Common myeloid progenitor, CD34-positive (primary cell): ENCODE measurements around the gene AXIN1.

Experiments used
- CTCF ChIA-PET: fragments of 350-600 bp; sonication (Branson Sonifier 250); formaldehyde crosslinking; loops from one replicate; lab custom pipeline; 2021; ENCODE audit warnings: antibody characterized with exemption; lab: Charles Lee
- POLR2A ChIA-PET: fragments of 350-600 bp; sonication (Branson Sonifier 250); formaldehyde crosslinking; loops from one replicate; lab custom pipeline; 2021; ENCODE audit warnings: antibody characterized with exemption; lab: Charles Lee
- DNase-seq, 3 donors: peaks; one replicate each; pipeline versions ENCODE4 v3.0.0 to v3.0.0-alpha.2; 2013
- H3K27ac ChIP-seq, 2 experiments: 1 replicate in 1 of 2; 2 replicates in 1 of 2; pipeline ENCODE4 v1.7.0; 2013; ENCODE audit warnings: inconsistent platforms in 2 of 2, low read length in 2 of 2, mild to moderate bottlenecking in 2 of 2, low read depth in 1 of 2, moderate library complexity in 1 of 2; ENCODE audit not compliant: severe bottlenecking in 2 of 2, insufficient read depth in 1 of 2, poor library complexity in 1 of 2
- H3K27me3 ChIP-seq, 5 experiments: replicated peaks in 2 of 5; 1 replicate in 3 of 5; 2 replicates in 2 of 5; pipeline versions ENCODE4 v1.6.1 to v1.7.0; 2013; ENCODE audit warnings: low read length in 4 of 5, mild to moderate bottlenecking in 2 of 5, moderate library complexity in 2 of 5, inconsistent platforms in 1 of 5; ENCODE audit not compliant: insufficient read depth in 5 of 5, control insufficient read depth in 4 of 5
- H3K36me3 ChIP-seq, 4 experiments: 1 replicate in 2 of 4; 2 replicates in 2 of 4; pipeline versions ENCODE4 v1.6.1 to v1.7.0; 2013; ENCODE audit warnings: low read length in 3 of 4, control low read depth in 1 of 4, mild to moderate bottlenecking in 1 of 4; ENCODE audit not compliant: control insufficient read depth in 4 of 4, insufficient read depth in 4 of 4
- H3K4me1 ChIP-seq, 4 experiments: 1 replicate in 3 of 4; 2 replicates in 1 of 4; pipeline versions ENCODE4 v1.6.1 to v1.7.1; 2013; ENCODE audit warnings: low read length in 3 of 4, mild to moderate bottlenecking in 3 of 4, control low read depth in 1 of 4, inconsistent platforms in 1 of 4, moderate library complexity in 1 of 4; ENCODE audit not compliant: control insufficient read depth in 4 of 4, insufficient read depth in 4 of 4; ENCODE audit errors: control extremely low read depth in 1 of 4
- H3K4me3 ChIP-seq, 7 experiments: 1 replicate in 4 of 7; 2 replicates in 3 of 7; pipeline versions ENCODE4 v1.5.1 to v1.7.0; 2013; ENCODE audit warnings: mild to moderate bottlenecking in 7 of 7, low read length in 6 of 7, moderate library complexity in 6 of 7, inconsistent platforms in 2 of 7, low read depth in 2 of 7, control low read depth in 1 of 7; ENCODE audit not compliant: insufficient read depth in 4 of 7, control insufficient read depth in 1 of 7; ENCODE audit errors: extremely low read depth in 1 of 7
- H3K9me3 ChIP-seq, 5 experiments: 1 replicate in 4 of 5; 2 replicates in 1 of 5; pipeline versions ENCODE4 v1.6.1 to v1.7.1; 2013; ENCODE audit warnings: low read length in 4 of 5, mild to moderate bottlenecking in 2 of 5, inconsistent platforms in 1 of 5, low read depth in 1 of 5, moderate library complexity in 1 of 5; ENCODE audit not compliant: control insufficient read depth in 4 of 5, insufficient read depth in 2 of 5; ENCODE audit errors: control extremely low read depth in 1 of 5
- WGBS: methylation state at CpG from one replicate; pipeline ENCODE4 v1.1.5; 2013; ENCODE audit not compliant: insufficient coverage; 5-methylcytosine and 5-hydroxymethylcytosine counted together

The AXIN1 gene

DNA sequence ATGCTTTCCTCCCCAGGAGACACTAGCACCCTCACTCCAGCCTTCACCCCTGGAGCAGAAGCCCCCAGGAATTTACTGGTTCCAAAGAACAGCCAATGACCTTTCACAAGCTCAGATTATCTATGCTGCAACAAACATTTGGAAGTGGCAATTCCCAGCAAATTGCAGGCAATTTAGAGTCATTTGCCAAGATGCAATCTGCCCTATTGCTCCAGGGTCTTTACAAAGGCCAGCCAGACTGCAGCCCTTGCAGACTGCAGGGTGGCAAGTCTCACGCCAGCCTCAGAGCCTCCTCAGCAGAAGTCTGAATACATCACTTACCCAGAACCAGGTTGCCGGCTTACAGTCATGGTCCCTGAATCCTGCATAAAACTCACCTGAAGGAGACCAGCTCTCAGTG, 21.8 kb downstream of the AXIN1 start:
- ChIA-PET CTCF (interaction anchor here (1.3 kb wide), 1 partner anchor 18 kb away, joined by 5 read pairs; no protein-coding TSS in a partner anchor), POLR2A (no interaction called here)
- no peaks in the 10 kb centered on the region for H3K27me3 ChIP-seq
- H3K9me3 ChIP-seq: no peaks in the 10 kb centered on the region
- peaks cover 0 to 49% (median 31%) of the 10 kb centered on the region in 4 experiments for H3K4me1 ChIP-seq
- DNase-seq: no peak
- no peaks in the 10 kb centered on the region for H3K36me3 ChIP-seq
- no peak overlapping the region for H3K4me3 ChIP-seq
- H3K27ac ChIP-seq: no peak overlapping the region
- 88% methylated on average over 2 of the region's 2 CpGs for WGBS

DNA sequence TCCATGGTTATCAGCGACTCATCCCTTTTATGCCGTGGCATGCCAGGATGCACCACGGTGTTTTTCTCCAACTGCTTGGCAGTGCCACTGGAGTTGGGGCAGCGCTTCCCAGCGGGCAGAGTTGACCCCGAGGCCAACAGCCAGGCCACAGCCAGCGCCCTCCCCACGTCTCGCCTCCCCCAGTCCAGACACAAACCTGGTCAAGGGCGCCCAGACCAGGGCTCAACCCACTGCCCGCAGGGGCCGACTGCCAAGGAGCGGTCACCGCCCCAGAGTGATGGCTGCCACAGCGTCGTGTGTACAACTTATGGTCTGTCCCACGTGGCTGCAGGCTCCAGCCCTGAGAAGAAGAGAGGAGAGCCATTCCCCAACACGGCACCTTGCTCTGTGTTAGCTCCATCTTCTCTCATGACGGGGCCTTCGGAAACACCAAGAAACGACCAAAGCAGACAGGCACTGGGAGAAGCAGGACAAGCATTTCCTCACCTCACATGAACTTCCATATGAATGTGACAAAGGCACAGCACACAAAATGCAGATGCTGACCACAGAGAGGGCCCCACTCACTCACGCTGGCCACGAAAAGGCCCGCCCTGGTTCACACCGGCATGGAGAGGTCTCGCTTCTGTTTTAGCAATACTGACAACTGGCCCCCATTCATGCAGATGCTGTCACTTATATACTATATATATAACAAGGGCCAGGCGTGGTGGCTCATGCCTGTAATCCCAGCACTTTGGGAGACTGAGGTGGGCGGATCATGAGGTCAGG, 27.0 kb downstream of the AXIN1 start:
- CTCF ChIA-PET: interaction anchor here (0.7 to 1.5 kb wide), 6 partner anchors 9 to 91 kb away, joined by 3 to 4 read pairs (median 3); partner anchors contain the start of gene FAM234A
- Histone ChIP-seq H3K27me3 (no peaks in the 10 kb centered on the region), H3K27ac (peak overlapping the region in 1 of 2 experiments; percentile 58)

GRCh38 chr16:324451-325334, 27.8 kb downstream of the AXIN1 start:
- Histone ChIP-seq H3K4me1 (peaks cover 1 to 44% (median 34%) of the 10 kb centered on the region in 4 experiments), H3K27me3 (no peaks in the 10 kb centered on the region), H3K27ac (peak overlapping the region in 1 of 2 experiments; percentile 58), H3K36me3 (peaks cover 0 to 7% (median 3%) of the 10 kb centered on the region in 4 experiments), H3K9me3 (no peaks in the 10 kb centered on the region), H3K4me3 (peak overlapping the region; percentile 15 to 70 (median 57))
- CTCF ChIA-PET: interaction anchor here (0.7 to 1.7 kb wide), 7 partner anchors 8 to 90 kb away, joined by 3 to 4 read pairs (median 3); partner anchors contain the start of gene FAM234A
- POLR2A ChIA-PET: interaction anchor here (0.5 to 2.3 kb wide), 7 partner anchors 12 to 111 kb away, joined by 3 to 8 read pairs (median 3); partner anchors contain the start of genes DECR2, FAM234A and LUC7L
- WGBS: 9% methylated on average over 50 of the region's 55 CpGs
- peak; percentile 58 to 85 (median 77) for DNase-seq

More for the DNA sequence above, 27.0 kb downstream of the AXIN1 start:
- POLR2A ChIA-PET: interaction anchor here (0.9 to 2.3 kb wide), 5 partner anchors 11 to 96 kb away, joined by 3 to 8 read pairs (median 3); partner anchors contain the start of genes FAM234A and LUC7L
- Histone ChIP-seq H3K4me1 (peaks cover 1 to 45% (median 33%) of the 10 kb centered on the region in 4 experiments), H3K9me3 (no peaks in the 10 kb centered on the region), H3K36me3 (peaks cover 0 to 4% (median 1%) of the 10 kb centered on the region in 4 experiments), H3K4me3 (peak overlapping the region in 6 of 7 experiments; percentile 29 to 70 (median 60))
- 67% methylated on average over 23 of the region's 28 CpGs for WGBS
- DNase-seq: no peak

GRCh38 chr16:324201-324450, 28.4 kb downstream of the AXIN1 start:
- Histone ChIP-seq H3K9me3 (no peaks in the 10 kb centered on the region), H3K36me3 (peaks cover 0 to 12% (median 6%) of the 10 kb centered on the region in 4 experiments), H3K4me1 (peaks cover 1 to 44% (median 34%) of the 10 kb centered on the region in 4 experiments), H3K4me3 (peak overlapping the region in 2 of 7 experiments; percentile 62 to 70), H3K27me3 (no peaks in the 10 kb centered on the region), H3K27ac (peak overlapping the region in 1 of 2 experiments; percentile 58)
- WGBS: 96% methylated on average over 14 of the region's 17 CpGs
- ChIA-PET POLR2A (interaction anchor here (1.1 to 2.3 kb wide), 3 partner anchors 13 to 78 kb away, joined by 3 to 8 read pairs (median 3); partner anchors contain the start of gene DECR2), CTCF (interaction anchor here (1.1 to 1.7 kb wide), 3 partner anchors 20 to 25 kb away, joined by 3 to 4 read pairs (median 4); no protein-coding TSS in a partner anchor)
- no peak for DNase-seq

- peaks cover 1 to 36% (median 30%) of the 10 kb centered on the region in 4 experiments for H3K4me1 ChIP-seq
- no peaks in the 10 kb centered on the region for H3K27me3 ChIP-seq
- no peak overlapping the region for H3K27ac ChIP-seq
- H3K9me3 ChIP-seq: no peaks in the 10 kb centered on the region
- 96% methylated on average over 7 of the region's 13 CpGs for WGBS
- CTCF ChIA-PET: interaction anchor here (1.8 kb wide), 1 partner anchor 16 kb away, joined by 4 read pairs; no protein-coding TSS in a partner anchor
- H3K4me3 ChIP-seq: no peak overlapping the region
- no peak for DNase-seq
- peaks cover 0 to 25% (median 12%) of the 10 kb centered on the region in 4 experiments for H3K36me3 ChIP-seq
- POLR2A ChIA-PET: interaction anchor here (0.6 kb wide), 1 partner anchor 216 kb away, joined by 4 read pairs; no protein-coding TSS in a partner anchor
Measured at GRCh38 chr16:322476-323143, 29.9 kb downstream of the AXIN1 start.

- POLR2A ChIA-PET: no interaction called here
- Histone ChIP-seq H3K4me3 (no peak overlapping the region), H3K27me3 (no peaks in the 10 kb centered on the region), H3K4me1 (peaks cover 1 to 29% (median 25%) of the 10 kb centered on the region in 4 experiments), H3K9me3 (no peaks in the 10 kb centered on the region), H3K36me3 (peaks cover 0 to 30% (median 20%) of the 10 kb centered on the region in 4 experiments), H3K27ac (peak overlapping the region in 1 of 2 experiments; percentile 16)
- WGBS: 95% methylated on average over 7 of the region's 9 CpGs
- CTCF ChIA-PET: interaction anchor here (1.1 to 1.8 kb wide), 3 partner anchors 15 to 29 kb away, joined by 3 to 4 read pairs (median 3); no protein-coding TSS in a partner anchor
- no peak for DNase-seq
Measured at GRCh38 chr16:321532-321931, 31.0 kb downstream of the AXIN1 start.
